HG03571 (cell line): ENCODE measurements around the gene HCFC2.
A peak's percentile ranks its signal among the peaks of the same experiment; 100 is the strongest.
"Not testable (repeated sequence)": the region's sequence is repeated elsewhere in the genome, so short reads cannot be mapped to it uniquely, and the experiment has no call there.

Source experiments
- ATAC-seq: cut with Tn5 transposase; IDR thresholded peaks from one replicate; pipeline ENCODE4 v1.9.1; 2021; ENCODE audit not compliant: unreplicated experiment

Gene HCFC2

GRCh38 chr12:104114834-104115586 is 50.7 kb downstream of the HCFC2 start:
- ATAC-seq, result not testable (repeated sequence)

DNA sequence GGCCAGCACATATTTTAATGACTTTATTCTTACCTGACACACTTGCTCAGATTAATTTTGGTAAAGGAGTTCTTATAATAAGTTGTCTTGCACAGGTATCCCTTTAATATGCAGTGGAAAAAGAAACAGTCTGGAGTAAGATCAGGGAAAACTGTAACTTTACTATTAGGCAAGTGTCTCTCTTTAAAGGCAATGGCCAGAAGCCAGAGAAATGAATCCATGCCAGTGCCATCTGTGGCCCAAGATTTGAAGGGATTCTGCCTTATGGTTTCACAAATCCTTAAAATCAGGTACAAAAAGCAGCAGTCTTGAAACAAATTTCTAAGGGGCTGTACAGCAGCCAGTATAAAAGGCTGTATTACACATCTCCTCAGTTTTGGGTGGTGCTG is 51.2 kb downstream of the HCFC2 start:
- ATAC-seq, result no peak

DNA sequence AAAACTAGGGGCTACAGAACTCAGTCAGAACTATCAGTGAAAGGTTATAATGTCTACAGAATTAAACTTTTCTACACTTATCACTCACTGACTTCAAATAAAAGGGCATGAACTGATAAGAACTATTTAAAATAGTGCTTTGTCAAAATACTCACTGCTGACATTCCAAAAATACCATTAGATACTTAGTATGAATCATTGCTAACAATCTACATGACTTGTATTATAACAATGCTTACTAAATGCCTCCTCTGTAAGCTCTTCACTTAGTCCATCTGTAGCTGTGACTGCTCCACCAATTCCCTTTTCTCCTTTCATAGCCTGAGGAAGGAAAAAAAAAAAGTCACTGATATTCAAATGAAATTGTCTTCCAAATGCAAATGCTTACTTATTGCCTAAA is 56.7 kb downstream of the HCFC2 start:
- no peak for ATAC-seq

GRCh38 chr12:104122298-104122697 is 58.0 kb downstream of the HCFC2 start:
- no peak for ATAC-seq

DNA sequence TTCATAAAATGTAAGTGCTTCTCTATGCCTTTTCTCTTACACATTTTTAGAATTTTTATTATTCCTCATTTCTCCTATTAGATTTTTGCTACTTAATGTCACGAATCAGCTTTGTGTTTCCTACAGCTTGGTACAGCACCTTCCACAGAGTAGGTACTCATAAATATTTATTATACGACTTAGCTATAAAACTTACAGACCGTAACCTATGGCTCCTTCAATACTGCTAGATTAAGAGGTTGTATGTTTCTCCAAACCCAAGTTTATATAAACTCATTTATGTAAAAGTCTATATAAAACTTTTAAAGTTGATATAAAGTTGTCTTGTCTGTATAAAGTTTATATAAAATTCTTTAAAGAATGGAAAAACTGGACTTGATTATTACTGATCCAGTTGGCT is 62.2 kb downstream of the HCFC2 start:
- no peak for ATAC-seq

- ATAC-seq, result no peak
These were observed 66.4 kb downstream of the HCFC2 start for GRCh38 chr12:104130760-104131159.

DNA sequence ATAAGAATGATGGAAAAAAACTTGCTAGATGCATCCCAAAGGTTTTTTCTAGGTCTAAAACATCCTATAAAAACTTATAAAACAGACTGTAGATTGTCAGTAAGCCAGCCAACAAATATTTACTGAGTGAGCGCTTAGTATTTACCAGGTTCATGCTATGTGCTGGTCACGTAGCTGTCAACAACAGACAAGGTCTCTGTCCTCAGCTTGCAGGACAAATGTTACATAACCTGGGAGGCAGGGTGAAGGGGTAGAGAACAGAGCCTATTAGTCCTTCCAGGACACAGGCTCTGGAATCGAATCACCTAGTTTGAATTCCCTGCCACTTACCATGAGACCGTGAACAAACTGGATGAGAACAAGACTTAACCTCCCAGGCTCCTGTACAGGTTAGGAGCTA is 67.3 kb downstream of the HCFC2 start:
- ATAC-seq, result no peak

GRCh38 chr12:104132351-104132956 is 68.1 kb downstream of the HCFC2 start:
- no peak for ATAC-seq

DNA sequence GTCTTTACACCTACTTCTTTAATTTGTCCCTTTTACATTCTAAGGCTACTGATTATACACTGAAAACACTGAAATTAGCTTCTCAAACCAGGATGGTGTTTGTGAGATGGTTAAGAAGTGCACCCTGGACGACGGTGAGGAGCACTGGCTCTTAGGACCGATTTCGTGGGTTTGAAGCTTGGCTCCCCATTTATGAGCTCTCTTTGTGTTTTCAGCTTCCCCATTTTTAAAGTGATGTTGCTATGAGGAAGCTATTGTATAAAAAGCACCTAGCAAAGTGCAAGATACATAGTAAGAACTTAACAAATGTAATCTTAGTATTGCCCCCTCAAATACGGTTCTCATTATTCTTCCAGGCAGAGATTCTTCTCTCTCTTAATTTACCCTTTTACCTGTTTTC is 69.0 kb downstream of the HCFC2 start:
- ATAC-seq, result no peak

DNA sequence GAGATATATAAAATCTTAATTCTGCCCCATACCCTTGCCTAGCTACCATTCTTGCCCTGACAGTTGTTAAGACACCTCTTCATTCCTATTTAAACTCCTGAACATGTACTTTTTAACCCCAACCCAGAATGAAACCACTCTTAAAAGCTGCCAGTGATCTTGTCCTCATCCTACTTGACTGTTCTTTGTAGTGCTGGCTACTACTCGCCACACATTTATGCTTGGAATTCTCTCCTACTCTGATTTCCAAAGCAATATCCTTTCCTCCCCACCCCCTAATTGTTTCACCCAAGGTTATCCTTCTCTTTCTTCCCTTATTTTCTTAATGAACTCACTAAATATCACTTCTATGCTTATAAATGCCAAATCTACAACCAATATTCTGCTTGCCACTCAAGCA is 69.5 kb downstream of the HCFC2 start:
- ATAC-seq, result no peak

DNA sequence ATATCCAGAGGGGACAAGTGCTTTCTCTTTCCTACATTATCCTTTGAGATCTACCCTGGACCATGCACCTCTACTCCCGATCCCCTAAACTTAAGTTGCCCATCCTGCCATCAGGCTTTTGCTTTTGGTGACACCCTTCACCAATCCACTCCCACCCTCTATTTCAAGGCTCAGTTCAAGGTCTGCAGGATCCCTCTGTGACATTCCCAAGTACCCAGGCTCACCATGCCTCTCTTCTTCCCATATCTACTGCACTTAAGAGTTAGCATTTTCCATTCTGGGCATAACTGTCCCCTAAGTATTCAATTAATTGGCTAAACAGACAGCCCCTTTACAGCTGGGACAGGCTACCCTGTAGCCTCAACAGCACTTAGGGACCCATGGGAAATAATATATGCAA is 70.6 kb downstream of the HCFC2 start:
- no peak for ATAC-seq

DNA sequence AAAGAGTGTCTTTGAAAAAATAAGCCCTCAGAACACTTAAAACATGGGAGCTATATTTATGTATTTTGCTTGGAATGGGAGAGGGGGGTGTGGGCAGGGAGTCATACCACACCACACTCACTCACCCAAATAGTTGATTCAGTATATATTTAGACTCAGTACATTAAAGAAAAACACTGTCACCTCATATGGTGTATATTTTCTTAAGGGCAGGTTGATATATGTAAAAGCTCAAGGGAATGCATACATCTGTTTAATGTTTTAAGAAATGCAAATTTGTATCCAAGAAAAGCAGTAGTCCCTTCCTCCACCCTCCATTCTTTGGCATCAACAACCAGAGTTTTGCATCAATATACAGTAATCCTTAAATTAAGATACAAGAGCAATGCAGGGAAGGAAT is 72.2 kb downstream of the HCFC2 start:
- no peak for ATAC-seq

DNA sequence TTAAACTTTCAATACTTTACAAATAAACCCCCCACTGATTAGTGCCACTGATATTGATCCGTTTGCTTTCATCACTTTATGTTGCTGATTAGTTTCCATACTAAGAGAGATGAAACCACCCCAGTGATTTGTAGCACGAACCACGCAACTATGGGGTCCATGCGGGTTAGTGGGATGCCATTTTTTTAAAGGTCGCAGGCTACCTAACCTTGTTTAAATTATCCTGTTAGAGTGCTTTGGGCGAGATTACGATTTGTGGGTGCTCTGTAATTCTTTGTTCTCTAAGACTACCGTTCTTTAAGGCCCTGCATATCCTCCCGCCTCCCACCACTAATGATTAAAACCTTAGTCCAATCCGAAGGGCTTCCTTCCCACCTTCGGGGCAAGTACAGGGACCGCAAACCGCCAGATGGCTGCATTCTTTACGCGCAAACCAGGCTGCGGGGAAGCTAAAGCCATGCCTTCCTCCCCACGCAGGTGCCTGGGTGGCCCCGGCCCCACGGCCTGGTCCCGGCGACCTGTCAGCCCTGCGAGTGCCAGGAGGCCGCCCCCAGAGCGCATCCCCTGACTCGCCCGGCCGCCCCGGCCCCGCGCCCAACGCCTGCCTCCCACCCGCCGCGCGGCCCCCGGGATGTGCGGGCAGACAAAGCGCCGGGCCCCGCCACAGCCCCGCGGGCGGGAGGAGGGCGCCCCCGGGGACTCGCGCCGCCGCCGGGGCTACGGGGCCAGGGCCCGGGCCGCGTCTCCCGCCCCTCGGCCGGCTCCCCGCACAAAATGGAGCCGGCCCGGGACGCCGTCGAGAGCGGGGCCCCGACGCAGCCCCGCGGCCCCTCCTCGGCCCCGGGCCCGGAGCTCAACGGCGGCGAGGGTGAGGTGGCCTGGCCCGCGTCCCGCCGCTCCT is 72.9 kb downstream of the HCFC2 start:
- peak; percentile 44 for ATAC-seq

GRCh38 chr12:104137902-104138796 is 73.8 kb downstream of the HCFC2 start, which contains the start of gene NFYB:
Gene NFYB (minus strand): TSS chr12:104138210. CDS start chr12:104135453, 2,757 bp downstream.
- ATAC-seq, result peak; percentile 87

DNA sequence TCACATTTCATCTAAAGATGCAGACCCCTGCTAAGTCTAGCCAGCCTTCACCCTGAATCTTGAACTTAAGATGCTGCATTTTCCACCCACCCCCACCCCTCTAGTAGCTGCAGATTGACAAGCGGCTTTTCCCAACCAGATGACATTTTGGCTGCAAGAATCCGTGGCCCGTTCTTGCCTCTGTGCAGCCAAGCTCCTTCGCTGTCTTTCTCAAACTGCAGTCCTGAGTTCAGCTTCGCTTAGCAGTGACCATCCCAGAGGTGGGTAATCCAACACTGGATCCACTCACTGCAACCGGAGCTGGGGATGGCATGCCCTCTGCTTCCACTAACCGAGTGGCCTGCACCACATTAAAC is 74.4 kb downstream of the HCFC2 start:
- ATAC-seq, result no peak

GRCh38 chr12:104142543-104142942 is 78.2 kb downstream of the HCFC2 start:
- no peak for ATAC-seq

- ATAC-seq, result no peak
These were observed 78.7 kb downstream of the HCFC2 start for GRCh38 chr12:104143002-104143401.

DNA sequence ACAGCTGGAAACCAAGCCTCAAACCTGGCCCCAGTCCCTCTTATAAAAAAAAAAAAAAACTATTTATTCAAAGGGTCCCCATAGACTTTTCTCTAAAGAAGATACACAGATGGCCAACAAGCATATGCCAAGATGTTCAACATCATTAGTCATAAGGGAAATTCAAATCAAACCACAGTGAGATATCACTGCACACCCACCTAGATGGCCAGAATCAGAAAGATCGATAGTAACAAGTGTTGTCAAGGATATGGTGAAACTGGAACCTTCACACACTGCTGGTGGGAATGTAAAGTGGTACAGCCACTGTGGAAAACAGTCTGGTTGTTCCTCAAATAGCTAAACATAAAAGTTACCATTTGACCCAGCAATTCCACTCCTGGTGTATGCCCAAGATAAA is 79.6 kb downstream of the HCFC2 start:
- no peak for ATAC-seq

- ATAC-seq, result no peak
These were observed 83.0 kb downstream of the HCFC2 start for GRCh38 chr12:104147346-104147745.

GRCh38 chr12:104150416-104150815 is 86.1 kb downstream of the HCFC2 start:
- ATAC-seq, result no peak
